22Rv1 (cell line): Measurements from ENCODE around the gene MARK4.

Experiments
- CTCF ChIP-seq: fragments of 450-650 bp; IDR thresholded peaks from 2 replicates; pipeline ENCODE4 v1.5.1; 2017; ENCODE audit warnings: mild to moderate bottlenecking
- ZFX ChIP-seq: fragments of 450-650 bp; IDR thresholded peaks from 2 replicates; pipeline ENCODE4 v1.6.1; 2017; ENCODE audit warnings: antibody characterized with exemption, borderline replicate concordance

GRCh38 chr19:45345506-45345860, 94.4 kb downstream of the MARK4 start:
- no peak for TF ChIP-seq CTCF
- no peak for TF ChIP-seq ZFX
